NCI-H2029 treated with DMSO at 0.1 percent for 48 hours (cell line): ENCODE data around the gene RIN2.
"Not testable (repeated sequence)": the region's sequence is repeated elsewhere in the genome, so short reads cannot be mapped to it uniquely, and the experiment has no call there.

Source experiments
- DNase-seq: peaks from one replicate; lab custom pipeline; 2025; lab: John Stamatoyannopoulos, UW

Gene RIN2

GRCh38 chr20:19738951-19739350 is 19.1 kb upstream of the RIN2 start:
- DNase-seq = no peak

- DNase-seq = no peak
These were observed 18.7 kb upstream of the RIN2 start for GRCh38 chr20:19739351-19739750.

- DNase-seq = no peak
These were observed 17.5 kb upstream of the RIN2 start for GRCh38 chr20:19740512-19740911.

- DNase-seq = no peak
These were observed 16.1 kb upstream of the RIN2 start for GRCh38 chr20:19741924-19742323.

DNA sequence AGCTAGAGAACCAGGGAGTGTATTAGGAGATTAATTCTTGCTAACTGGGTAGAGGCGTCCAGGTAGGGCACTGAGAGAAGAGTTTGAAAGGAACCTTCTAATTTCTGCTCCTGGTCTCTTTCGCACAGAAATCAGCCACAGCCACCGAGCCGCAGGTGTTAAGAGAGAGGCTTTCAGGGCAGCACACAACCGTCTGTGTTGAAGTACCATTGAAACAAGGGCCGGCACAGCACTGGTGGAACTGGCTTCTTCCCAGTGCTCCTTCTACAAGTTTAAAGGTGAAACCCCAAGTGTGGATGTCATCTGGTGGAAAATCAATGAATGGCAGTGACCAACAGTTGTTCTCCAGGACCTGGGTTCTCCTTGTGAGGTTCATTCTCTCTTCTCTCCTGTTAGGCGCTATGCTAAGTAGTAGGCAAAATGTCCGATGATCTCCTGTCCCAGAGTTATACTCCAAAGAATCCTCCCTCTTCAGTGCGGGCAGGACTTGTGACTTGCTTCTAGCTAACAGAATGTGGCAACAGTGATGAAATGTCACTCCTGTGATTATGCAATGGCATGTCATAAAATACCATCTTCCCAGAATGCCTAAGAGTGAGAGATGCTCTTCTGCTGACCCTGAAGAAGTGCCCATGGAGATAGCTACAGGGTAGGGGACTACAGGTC is 15.0 kb upstream of the RIN2 start:
- no peak for DNase-seq

- no peak for DNase-seq
These were observed 14.4 kb upstream of the RIN2 start for GRCh38 chr20:19743640-19743995.

DNA sequence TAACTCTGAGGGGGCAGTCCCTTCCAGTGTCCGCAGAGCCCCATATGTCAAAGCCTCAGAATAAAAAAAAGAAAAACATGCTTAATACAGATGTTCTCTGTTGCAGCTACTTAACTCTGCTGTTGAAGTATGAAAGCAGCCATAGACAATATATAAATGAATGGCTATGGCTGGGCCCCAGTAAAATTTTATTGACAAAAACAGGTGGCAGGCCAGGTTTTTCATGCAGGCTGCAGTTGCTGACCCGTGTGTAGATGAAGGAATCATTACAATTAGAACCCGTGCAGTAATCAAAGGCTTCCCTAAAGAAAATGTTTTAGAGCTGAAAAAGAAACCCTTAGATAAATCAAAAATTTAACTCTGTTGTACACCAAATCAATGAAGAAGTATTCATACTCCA is 13.0 kb upstream of the RIN2 start:
- DNase-seq = no peak

GRCh38 chr20:19745584-19745983 is 12.5 kb upstream of the RIN2 start:
- DNase-seq = no peak

- no peak for DNase-seq
These were observed 11.7 kb upstream of the RIN2 start for GRCh38 chr20:19746396-19746795.

- DNase-seq = no peak
These were observed 10.2 kb upstream of the RIN2 start for GRCh38 chr20:19747903-19748302.

DNA sequence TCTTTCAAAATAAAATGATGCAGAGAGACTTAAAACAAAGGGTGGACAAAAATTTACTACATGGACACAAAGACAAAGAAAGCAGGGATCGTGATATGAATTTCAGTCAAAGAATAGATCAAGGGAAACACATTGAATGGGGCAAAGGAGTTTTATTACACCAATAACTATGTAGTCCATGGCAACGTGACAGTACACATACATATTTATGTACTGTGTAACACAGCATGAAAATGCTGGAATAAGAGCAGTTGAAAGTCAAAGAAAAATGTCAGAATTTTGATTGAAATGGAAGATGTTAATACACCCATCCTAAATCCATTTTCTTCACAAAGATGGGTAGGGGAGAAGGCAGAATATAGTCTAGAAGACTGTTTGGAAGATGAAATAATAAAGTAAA is 9.4 kb upstream of the RIN2 start:
- no peak for DNase-seq

DNA sequence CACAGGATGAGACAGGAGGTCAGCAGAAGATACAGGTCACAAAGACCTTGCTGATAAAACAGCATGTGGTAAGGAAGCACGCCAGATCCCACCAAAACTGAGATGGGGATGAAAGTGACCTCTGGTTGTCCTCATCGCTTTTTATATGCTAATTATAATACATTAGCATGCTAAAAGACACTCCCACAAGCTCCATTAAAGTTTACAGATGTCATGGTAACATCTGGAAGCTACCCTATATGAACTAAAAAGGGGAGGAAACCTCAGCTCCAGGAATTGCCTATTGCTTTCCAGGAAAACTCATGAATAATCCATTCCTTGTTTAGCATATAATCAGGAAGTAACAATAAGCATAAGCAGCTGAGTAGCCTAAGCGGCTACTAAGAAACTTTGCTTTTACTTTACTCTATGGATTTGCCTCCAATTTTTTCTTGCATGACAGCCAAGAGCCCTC is 8.4 kb upstream of the RIN2 start:
- no peak for DNase-seq

DNA sequence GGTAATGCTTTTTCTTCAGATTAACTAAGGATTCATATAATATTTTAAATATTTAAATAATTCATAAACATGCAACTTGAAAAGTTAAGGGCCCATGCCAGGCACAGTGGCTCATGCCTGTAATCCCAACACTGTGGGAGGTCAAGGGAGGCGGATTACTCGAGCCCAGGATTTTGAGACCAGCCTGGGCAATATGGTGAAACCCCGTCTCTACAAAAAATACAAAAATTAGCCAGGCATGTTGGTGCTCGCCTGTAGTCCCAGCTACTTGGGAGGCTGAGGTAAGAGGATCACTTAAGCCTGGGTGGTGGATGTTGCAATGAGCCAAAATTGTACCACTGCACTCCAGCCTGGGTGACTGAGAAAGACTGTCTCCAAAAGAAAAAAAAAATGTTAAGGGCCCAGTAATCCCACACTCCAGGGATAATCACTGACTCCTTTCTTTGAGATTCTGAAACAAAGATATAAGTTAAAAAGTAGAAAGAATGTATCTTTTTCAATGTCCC is 7.9 kb upstream of the RIN2 start:
- no peak for DNase-seq

GRCh38 chr20:19750907-19751636 is 7.0 kb upstream of the RIN2 start:
- no peak for DNase-seq

DNA sequence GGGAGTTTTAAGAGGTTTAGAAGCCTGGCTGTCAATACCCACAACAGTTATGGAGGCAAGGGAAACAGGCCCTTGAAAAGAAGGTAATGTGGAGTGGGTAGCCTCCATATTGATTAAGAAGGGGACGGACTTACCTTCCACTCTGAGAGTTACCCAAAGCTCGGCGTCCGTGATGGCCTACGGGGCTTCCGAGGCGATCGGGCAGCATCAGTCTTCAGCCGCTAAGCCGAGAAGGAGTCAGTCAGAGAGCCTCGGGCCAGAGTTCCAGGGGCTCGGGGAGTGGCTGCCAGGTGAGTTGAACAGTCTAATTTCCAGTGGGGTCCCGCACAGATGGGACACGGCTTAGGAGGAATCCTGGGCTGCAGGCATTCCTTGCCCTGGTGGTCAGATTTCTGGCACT is 3.9 kb upstream of the RIN2 start:
- not testable (repeated sequence) for DNase-seq

DNA sequence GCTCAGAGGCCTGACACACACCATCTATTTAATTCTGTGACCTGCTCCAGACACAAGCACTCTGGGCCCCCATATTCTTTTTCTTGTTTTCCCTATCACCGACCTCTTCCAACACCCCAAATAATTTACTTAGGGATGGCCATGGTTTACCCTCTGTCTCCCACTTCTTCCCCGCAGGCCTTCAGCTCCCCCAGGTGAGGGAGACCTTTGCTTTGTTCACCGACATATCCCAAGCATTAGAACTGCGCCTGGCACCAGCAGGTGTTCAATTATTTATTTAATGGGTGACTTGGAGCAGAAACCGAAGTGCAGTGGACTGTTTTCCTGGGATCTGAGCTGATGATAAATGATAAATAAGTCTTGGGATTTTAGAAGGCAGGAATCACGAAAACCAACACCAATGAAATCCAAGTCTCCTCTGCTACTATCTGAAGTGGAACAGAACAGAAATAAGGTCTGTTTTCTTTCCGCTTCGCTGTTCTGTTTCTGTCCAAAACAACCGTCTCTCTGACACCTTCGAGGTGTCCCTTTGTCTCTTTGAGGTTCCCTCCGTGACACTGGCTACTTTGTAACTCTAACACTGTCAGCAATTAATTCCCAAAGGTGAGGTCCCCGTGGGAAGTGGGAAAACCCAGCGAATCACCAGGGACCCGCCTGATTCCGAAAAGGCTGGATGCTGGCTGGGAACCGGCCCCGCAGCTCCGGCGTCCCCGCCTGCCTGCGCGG is 1.1 kb upstream of the RIN2 start:
- DNase-seq = peak; percentile 41

- peak; percentile 14 for DNase-seq
These were observed 448 bp upstream of the RIN2 start for GRCh38 chr20:19757487-19758132.

DNA sequence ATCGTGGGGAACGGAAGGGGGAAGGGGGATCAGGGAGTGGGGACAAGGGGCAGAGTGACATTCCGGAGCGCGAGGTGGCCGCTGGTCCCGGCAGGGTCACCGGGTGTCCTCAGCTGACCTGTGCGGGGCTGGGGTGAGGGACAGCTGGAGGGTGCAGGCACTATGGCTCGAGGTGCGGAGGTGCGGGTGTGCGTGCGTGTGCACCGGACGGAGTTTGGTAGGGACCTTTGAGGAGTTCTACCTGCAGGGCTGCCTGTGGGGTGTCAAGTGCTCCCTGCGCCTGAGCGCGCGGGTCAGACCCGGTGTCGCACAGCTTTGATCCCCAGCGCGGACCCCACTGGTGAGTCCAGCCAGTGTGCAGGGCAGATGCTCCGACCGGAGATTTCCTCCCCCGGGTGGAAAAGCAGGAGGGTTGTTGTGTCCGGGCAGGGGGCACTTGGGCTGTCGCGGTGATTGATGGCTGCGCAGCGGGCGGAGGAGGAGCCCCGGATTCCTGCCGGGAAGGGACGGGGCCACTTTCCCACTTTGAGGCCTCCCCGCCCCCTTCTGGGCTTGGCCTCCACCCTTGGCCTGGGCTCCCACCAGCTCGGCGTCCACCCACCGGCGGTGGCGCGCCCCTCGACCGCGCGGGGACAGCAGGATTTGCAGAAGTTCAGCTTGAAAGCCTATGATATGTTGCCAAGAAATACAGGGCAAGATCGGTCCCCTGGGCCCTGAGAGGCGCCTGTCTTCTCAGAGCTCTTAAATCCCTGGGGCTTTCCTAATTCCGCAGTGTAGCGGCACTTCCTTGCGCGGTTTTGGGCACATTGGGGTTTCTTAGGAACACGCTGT is 658 bp downstream of the RIN2 start:
- DNase-seq = no peak

GRCh38 chr20:19760371-19760721 is 2.3 kb downstream of the RIN2 start:
- no peak for DNase-seq

- no peak for DNase-seq
These were observed 3.3 kb downstream of the RIN2 start for GRCh38 chr20:19761326-19761725.

DNA sequence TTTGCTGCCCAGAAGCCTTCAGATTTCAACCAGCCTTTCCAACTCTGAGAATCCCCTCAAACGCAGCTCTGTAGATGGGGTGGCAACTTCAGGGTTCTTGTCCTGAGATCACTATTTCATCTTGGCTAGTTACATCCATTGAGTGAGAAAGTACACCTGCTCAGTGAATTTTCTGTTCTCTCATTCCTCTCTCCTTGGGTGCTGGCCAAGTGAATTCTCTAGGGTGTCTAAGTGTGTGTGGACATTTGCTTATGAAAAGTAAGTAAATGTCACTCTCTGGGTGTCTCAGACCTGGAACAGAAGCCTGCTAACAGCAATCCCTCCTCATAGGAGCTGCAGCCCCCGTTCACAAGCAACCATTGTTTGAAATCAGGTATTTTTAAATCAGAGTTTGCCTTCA is 3.8 kb downstream of the RIN2 start:
- peak; percentile 51 for DNase-seq

- DNase-seq = no peak
These were observed 6.1 kb downstream of the RIN2 start for GRCh38 chr20:19764207-19764606.
